Activated T-helper 1 cell treated with anti-CD3 and anti-CD28 coated beads, Interleukin-12 subunit alpha, Interleukin-12 subunit beta, Interleukin-2, Interleukin-4 antibody, amounts not matched to agents 30 ng/mL and 10 ng/mL and 1 ng/mL, durations not matched to agents 14 hours and 24 hours and 36 hours (primary cell): ENCODE results near the gene RASSF6. TPM values are rescaled to one million over a fixed set of nuclear protein-coding genes. Genes with fewer than 3 reads are reported as not detected.
"Not testable (repeated sequence)": the region's sequence is repeated elsewhere in the genome, so short reads cannot be mapped to it uniquely, and the experiment has no call there.

Experiments used
- DNase-seq: peaks from one replicate; pipeline ENCODE4 v3.0.0; 2021; ENCODE audit warnings: low spot score
- H3K27ac Mint-ChIP-seq: one replicate; pipeline ENCODE4 v1.8.0; 2021; ENCODE audit warnings: mild to moderate bottlenecking, mixed read lengths
- H3K27me3 Mint-ChIP-seq: one replicate; pipeline ENCODE4 v1.8.0; 2022; ENCODE audit warnings: mild to moderate bottlenecking, moderate library complexity, mixed read lengths; ENCODE audit not compliant: insufficient read depth
- H3K36me3 Mint-ChIP-seq: one replicate; pipeline ENCODE4 v1.8.0; 2021; ENCODE audit warnings: low read depth, mixed read lengths
- H3K4me1 Mint-ChIP-seq: one replicate; pipeline ENCODE4 v1.8.0; 2021; ENCODE audit warnings: low read depth, mixed read lengths
- H3K4me3 Mint-ChIP-seq: one replicate; pipeline ENCODE4 v1.8.0; 2021; ENCODE audit warnings: mild to moderate bottlenecking, moderate library complexity, mixed read lengths
- H3K9me3 Mint-ChIP-seq: one replicate; pipeline ENCODE4 v1.8.0; 2021; ENCODE audit warnings: mixed read lengths
- intact Hi-C: fragments of 100-400 bp; cut with micrococcal nuclease; formaldehyde crosslinking; loops from one replicate; pipeline ENCODE4 v1.15.1; 2024
- total RNA-seq: library from RNA; stranded (reverse); gene quantifications from 2 replicates; pipeline ENCODE4 v1.2.3, GENCODE V29; 2022

Gene RASSF6
- total RNA-seq, 1 donor from 2014 or later: not detected

- H3K4me1 Mint-ChIP-seq: no peaks in the 10 kb centered on the region
- H3K36me3 Mint-ChIP-seq: no peaks in the 10 kb centered on the region
- intact Hi-C loops: no loop called here
- DNase-seq: no peak
- no peak overlapping the region for H3K4me3 Mint-ChIP-seq
- no peak overlapping the region for H3K27ac Mint-ChIP-seq
- H3K27me3 Mint-ChIP-seq: peaks cover 10% of the 10 kb centered on the region
- no peaks in the 10 kb centered on the region for H3K9me3 Mint-ChIP-seq
These were observed 25.9 kb upstream of the RASSF6 start for GRCh38 chr4:73646117-73646516.

DNA sequence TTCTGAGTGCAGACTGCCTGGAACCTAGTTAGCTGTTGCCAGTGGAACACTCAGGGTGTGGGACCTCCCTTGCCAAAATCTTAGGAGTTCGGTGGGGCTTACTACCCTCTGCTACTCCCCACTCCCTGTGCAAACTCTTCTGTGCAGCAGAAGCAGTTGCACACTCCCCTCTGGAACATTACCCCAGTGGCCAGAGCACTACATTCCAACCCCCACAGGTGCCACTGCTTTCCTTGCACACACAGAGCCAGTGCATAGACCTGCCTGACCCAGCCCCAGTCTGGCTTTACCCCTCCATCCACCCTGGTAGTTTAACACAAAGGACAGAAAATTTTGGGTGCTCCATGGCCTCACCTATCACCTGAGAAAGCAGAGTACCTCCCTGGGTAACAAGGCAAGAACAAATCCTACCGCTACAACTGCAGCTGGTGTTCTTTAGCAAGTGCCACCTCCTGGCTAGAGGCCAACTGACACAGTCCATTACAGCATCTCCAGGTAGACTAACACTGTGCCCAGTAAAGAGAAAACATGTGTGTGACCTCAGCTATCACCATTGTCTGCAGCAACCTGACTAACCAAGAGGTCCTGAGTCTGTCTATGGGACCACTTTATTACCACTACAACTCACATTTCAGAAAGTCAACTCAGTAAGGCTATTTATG lies 11.5 kb upstream of the RASSF6 start:
- H3K4me1 Mint-ChIP-seq: no peaks in the 10 kb centered on the region
- H3K27ac Mint-ChIP-seq: no peak overlapping the region
- no peak overlapping the region for H3K4me3 Mint-ChIP-seq
- no peaks in the 10 kb centered on the region for H3K9me3 Mint-ChIP-seq
- peaks cover 23% of the 10 kb centered on the region for H3K27me3 Mint-ChIP-seq
- DNase-seq: no peak
- intact Hi-C loops: no loop called here
- H3K36me3 Mint-ChIP-seq: no peaks in the 10 kb centered on the region

DNA sequence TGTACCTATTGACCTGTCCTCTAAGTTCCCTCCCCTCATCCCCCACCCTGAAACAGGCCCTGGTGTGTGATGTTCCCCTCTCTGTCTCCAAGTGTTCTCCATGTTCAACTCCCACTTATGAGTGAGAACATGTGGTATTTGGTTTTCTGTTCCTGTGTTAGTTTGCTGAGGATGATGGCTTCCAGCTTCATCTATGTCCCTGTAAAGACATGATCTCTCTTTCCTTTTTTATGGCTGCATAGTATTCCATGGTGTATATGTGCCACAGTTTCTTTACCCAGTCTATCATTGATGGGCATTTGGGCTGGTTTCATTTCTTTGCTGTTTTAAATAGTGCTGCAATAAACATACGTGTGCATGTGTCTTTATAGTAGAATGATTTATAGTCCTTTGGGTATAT lies 8.6 kb upstream of the RASSF6 start:
- H3K4me1 Mint-ChIP-seq, intact Hi-C loops, H3K9me3 Mint-ChIP-seq, H3K36me3 Mint-ChIP-seq, H3K4me3 Mint-ChIP-seq, DNase-seq, H3K27ac Mint-ChIP-seq: not testable (repeated sequence)
- peaks cover 15% of the 10 kb centered on the region for H3K27me3 Mint-ChIP-seq

- no peak for DNase-seq
- peaks cover 13% of the 10 kb centered on the region for H3K4me1 Mint-ChIP-seq
- H3K27me3 Mint-ChIP-seq: peaks cover 25% of the 10 kb centered on the region
- no peak overlapping the region for H3K4me3 Mint-ChIP-seq
- intact Hi-C loops: no loop called here
- H3K27ac Mint-ChIP-seq: no peak overlapping the region
- no peaks in the 10 kb centered on the region for H3K36me3 Mint-ChIP-seq
- H3K9me3 Mint-ChIP-seq: no peaks in the 10 kb centered on the region
These were observed 1.1 kb upstream of the RASSF6 start for GRCh38 chr4:73621357-73621756.

GRCh38 chr4:73619346-73619745 lies 890 bp downstream of the RASSF6 start:
- no peaks in the 10 kb centered on the region for H3K36me3 Mint-ChIP-seq
- no peak overlapping the region for H3K27ac Mint-ChIP-seq
- H3K9me3 Mint-ChIP-seq: no peaks in the 10 kb centered on the region
- no peak overlapping the region for H3K4me3 Mint-ChIP-seq
- intact Hi-C loops: no loop called here
- peaks cover 13% of the 10 kb centered on the region for H3K4me1 Mint-ChIP-seq
- peaks cover 22% of the 10 kb centered on the region for H3K27me3 Mint-ChIP-seq
- DNase-seq: no peak

DNA sequence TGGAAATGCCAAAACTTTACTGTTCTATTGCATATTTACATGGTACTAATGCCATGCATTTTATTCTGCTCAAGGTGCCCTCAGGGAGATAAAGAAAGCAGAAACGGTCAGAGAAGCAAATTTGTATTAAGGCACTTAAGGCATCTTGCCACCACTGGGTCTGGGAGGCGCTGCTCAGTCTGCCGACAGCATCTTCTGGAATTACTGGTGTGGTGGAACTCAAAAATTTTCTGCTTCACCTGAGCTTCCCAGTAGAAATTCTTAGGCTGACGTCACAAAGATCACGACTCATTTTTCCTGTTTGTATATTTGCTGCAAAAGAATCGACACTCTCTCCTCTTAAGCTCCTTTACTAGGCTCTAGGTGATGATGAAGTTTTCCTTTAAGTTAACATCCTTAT lies 3.0 kb downstream of the RASSF6 start:
- Mint-ChIP-seq H3K4me1 (peaks cover 13% of the 10 kb centered on the region), H3K27ac (no peak overlapping the region), H3K9me3 (no peaks in the 10 kb centered on the region), H3K27me3 (peaks cover 22% of the 10 kb centered on the region), H3K4me3 (no peak overlapping the region), H3K36me3 (no peaks in the 10 kb centered on the region)
- DNase-seq: no peak
- intact Hi-C loops: no loop called here

DNA sequence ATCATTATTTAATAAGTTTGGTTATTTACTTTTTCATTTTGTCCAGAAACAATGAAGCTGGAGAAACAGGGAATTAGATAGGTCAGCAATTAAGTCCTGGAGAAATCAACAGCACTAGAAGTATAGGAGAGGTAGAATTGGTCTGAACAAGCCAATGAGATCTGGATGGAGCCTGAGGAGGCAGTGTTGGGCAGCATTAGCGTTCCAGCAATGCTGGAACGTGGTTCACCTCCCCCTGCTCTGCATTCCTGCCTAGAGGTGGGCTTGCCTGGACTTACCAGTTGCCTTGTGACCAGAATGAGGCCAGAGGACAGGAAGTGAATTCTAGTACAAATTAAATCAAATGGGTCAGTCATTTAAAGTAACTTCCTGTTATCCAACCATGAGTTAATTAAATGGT lies 4.6 kb downstream of the RASSF6 start:
- intact Hi-C loops: no loop called here
- H3K27me3 Mint-ChIP-seq: peaks cover 22% of the 10 kb centered on the region
- no peak overlapping the region for H3K27ac Mint-ChIP-seq
- no peaks in the 10 kb centered on the region for H3K9me3 Mint-ChIP-seq
- H3K4me1 Mint-ChIP-seq: peaks cover 10% of the 10 kb centered on the region
- H3K36me3 Mint-ChIP-seq: no peaks in the 10 kb centered on the region
- DNase-seq: no peak
- H3K4me3 Mint-ChIP-seq: no peak overlapping the region

GRCh38 chr4:73614311-73614867 lies 5.8 kb downstream of the RASSF6 start:
- peaks cover 11% of the 10 kb centered on the region for H3K27me3 Mint-ChIP-seq
- intact Hi-C loops: no loop called here
- H3K4me1 Mint-ChIP-seq: no peaks in the 10 kb centered on the region
- H3K9me3 Mint-ChIP-seq: no peaks in the 10 kb centered on the region
- H3K4me3 Mint-ChIP-seq: no peak overlapping the region
- no peaks in the 10 kb centered on the region for H3K36me3 Mint-ChIP-seq
- no peak for DNase-seq
- H3K27ac Mint-ChIP-seq: no peak overlapping the region

DNA sequence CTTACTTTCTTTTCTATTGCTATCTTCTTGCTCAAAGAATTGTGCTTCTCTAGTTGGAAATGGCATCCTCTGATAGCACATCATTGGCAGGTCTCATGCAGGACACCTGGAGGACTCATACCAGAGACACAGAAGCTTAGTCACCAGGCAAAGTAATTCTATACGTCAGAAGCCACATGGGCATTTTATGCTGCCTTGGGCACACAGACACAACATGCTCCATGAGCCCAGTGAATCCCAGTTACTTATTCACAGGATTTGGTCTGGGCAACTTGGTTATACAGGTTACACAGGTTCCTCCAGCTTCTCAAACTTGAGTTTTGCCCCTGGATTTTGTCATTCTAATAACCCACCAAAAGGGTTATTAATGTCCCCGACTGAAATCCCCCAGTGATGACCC lies 7.1 kb downstream of the RASSF6 start:
- intact Hi-C loops: no loop called here
- no peaks in the 10 kb centered on the region for H3K9me3 Mint-ChIP-seq
- no peak overlapping the region for H3K27ac Mint-ChIP-seq
- H3K4me3 Mint-ChIP-seq: no peak overlapping the region
- DNase-seq: no peak
- H3K4me1 Mint-ChIP-seq: no peaks in the 10 kb centered on the region
- no peaks in the 10 kb centered on the region for H3K36me3 Mint-ChIP-seq
- H3K27me3 Mint-ChIP-seq: peaks cover 3% of the 10 kb centered on the region

DNA sequence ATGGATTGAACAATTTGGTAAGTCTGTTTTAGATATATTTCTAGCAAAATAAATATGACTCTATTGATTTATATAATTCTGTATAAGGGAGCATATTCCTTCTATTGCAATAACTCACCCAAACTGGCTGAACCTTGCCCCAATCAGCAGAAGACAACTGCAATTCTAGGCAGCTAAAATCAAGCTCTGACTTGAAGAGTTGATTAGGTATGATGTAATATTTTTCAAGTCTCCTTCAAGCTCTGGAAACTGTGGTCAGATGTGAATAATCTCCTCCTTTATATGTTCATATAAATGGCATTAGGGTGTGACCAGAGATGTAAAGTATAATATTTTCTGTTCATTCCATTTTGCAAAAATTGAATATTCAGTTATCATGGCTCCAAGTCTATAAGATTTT lies 8.2 kb downstream of the RASSF6 start:
- intact Hi-C loops: no loop called here
- H3K9me3 Mint-ChIP-seq: no peaks in the 10 kb centered on the region
- peaks cover 3% of the 10 kb centered on the region for H3K4me1 Mint-ChIP-seq
- H3K27me3 Mint-ChIP-seq: no peaks in the 10 kb centered on the region
- H3K27ac Mint-ChIP-seq: no peak overlapping the region
- H3K4me3 Mint-ChIP-seq: no peak overlapping the region
- no peak for DNase-seq
- H3K36me3 Mint-ChIP-seq: no peaks in the 10 kb centered on the region

DNA sequence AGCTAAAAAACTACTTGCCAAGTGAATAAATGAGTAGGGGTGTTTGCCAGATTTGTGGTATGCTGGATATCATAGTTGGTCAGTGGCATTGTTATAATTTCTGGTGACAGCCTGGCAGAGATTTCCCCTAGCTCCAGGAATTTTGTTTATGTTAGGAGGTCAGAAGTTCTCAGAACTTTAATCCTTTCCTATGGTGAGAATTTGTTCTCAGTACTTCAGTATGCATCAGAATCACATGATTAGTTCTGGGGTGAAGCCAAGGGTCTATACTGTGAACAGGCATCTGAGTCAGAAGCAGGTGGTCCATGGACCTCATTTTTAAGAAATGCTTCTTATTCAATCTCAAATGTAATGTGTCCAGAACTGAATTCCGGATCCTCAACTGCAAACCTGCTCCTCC lies 10.5 kb downstream of the RASSF6 start:
- H3K9me3 Mint-ChIP-seq: no peaks in the 10 kb centered on the region
- no peaks in the 10 kb centered on the region for H3K27me3 Mint-ChIP-seq
- intact Hi-C loops: no loop called here
- no peak overlapping the region for H3K27ac Mint-ChIP-seq
- no peak for DNase-seq
- H3K36me3 Mint-ChIP-seq: no peaks in the 10 kb centered on the region
- no peak overlapping the region for H3K4me3 Mint-ChIP-seq
- peaks cover 13% of the 10 kb centered on the region for H3K4me1 Mint-ChIP-seq

- Mint-ChIP-seq H3K27me3 (no peaks in the 10 kb centered on the region), H3K4me1 (peaks cover 13% of the 10 kb centered on the region), H3K9me3 (no peaks in the 10 kb centered on the region)
These were observed 11.3 kb downstream of the RASSF6 start for GRCh38 chr4:73608689-73609594.

DNA sequence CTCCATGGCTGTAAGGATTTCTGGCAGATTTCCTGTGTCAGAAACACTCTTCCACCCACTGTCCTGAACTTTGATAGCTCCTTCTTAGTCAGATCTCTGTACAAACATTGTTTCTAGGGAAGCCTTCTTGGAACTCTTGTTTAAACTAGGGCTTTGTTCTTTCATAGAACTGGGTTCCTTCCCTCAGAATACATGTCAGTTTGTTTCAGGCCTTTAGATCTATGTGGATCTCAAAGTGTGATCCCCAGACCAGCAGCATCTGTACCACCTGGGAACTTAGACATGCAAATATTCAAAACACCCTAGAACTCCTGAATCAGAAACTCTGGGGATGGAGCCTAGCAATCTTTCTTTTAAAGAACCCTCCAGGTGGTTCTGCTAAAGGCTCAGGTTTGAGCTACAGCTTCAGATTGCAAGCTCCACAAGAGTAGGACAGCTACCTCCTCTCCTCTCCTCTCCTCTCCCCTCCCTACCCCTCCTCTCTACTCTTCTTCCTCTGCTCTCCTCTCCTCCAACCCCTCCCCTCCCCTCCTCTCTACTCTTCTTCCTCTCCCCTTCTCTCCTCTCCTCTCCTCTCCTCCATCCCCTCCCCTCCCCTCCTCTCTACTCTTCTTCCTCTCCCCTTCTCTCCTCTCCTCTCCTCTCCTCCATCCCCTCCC lies 12.7 kb downstream of the RASSF6 start:
- intact Hi-C loops: no loop called here
- DNase-seq: no peak
- peaks cover 13% of the 10 kb centered on the region for H3K4me1 Mint-ChIP-seq
- H3K36me3 Mint-ChIP-seq: no peaks in the 10 kb centered on the region
- no peak overlapping the region for H3K4me3 Mint-ChIP-seq
- H3K27me3 Mint-ChIP-seq: no peaks in the 10 kb centered on the region
- H3K9me3 Mint-ChIP-seq: no peaks in the 10 kb centered on the region
- H3K27ac Mint-ChIP-seq: no peak overlapping the region

More at GRCh38 chr4:73608689-73609594, 11.3 kb downstream of the RASSF6 start:
- no peaks in the 10 kb centered on the region for H3K36me3 Mint-ChIP-seq
- no peak overlapping the region for H3K27ac Mint-ChIP-seq
- intact Hi-C loops: no loop called here
- no peak for DNase-seq
- no peak overlapping the region for H3K4me3 Mint-ChIP-seq
